Measurements from ENCODE around the gene VDR. TPM values are rescaled to one million over a fixed set of nuclear protein-coding genes. Genes with fewer than 3 reads are reported as not detected.

Gene VDR
- total RNA-seq, 6 experiments from 2014 or later: 8.4 to 14.8 (median 10.1) TPM

DNA sequence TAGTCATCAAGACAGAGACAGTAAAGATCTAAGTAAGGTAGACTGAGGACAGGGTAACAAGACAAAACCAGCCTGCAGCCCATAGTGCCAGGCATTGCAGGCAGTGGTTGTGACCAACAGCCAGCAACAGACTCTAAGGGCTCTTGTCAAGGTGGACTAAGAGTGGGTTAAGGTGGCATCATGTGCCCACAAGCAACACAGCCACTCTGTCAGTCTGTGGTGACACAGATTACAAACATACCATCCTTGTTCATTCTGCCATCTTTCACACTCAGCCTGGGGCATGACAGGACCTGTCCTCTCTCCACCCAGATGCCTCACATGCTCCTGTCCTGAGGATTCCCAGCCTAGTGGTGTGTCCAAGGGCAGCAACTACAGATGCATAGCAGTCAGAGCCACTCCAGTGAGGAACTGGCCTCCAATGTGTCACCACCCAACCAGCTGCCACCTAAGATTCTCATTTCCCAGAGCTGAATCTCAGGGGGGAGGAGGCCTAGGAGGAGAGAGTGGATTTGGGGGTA, 28.3 kb downstream of the VDR start:
- TF ChIP-seq, protein P1, sequence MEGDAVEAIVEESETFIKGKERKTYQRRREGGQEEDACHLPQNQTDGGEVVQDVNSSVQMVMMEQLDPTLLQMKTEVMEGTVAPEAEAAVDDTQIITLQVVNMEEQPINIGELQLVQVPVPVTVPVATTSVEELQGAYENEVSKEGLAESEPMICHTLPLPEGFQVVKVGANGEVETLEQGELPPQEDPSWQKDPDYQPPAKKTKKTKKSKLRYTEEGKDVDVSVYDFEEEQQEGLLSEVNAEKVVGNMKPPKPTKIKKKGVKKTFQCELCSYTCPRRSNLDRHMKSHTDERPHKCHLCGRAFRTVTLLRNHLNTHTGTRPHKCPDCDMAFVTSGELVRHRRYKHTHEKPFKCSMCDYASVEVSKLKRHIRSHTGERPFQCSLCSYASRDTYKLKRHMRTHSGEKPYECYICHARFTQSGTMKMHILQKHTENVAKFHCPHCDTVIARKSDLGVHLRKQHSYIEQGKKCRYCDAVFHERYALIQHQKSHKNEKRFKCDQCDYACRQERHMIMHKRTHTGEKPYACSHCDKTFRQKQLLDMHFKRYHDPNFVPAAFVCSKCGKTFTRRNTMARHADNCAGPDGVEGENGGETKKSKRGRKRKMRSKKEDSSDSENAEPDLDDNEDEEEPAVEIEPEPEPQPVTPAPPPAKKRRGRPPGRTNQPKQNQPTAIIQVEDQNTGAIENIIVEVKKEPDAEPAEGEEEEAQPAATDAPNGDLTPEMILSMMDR (IDR thresholded peaks at IDR 0.05): no peak
- H3K27ac Mint-ChIP-seq: peak overlapping the region; percentile 32; the same call in 1 of the 2 replicates

DNA sequence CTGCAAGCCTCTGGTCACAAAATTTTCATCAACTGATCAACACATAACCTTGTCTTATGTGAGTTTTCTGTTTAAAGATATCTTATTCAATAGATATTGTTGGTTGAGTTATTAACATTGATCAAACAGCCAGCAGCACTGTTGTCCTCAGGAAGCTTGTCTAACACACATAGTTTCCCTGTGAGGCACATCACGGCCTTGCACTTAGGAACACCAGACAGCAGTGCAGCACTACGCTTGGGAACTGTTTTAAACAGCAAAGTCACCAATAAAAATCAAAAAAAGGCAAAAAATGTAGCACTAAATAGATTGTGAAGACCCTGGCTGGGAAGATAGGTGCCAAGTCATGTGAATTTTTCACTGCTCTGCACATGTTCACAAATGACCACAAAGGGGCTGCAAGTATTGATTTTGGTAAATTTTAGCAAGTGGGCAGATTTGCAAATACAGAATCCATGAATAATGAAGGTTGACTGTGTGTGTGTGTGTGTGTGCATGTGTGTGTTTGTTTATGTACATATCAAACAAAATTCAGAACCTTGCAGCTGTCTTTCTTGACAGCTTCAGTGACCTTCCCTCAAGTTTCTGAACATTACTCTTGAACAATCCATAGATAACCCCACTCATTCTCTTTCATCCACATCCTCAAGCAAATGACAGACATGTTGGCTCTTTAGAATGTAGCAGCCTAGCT, 28.9 kb downstream of the VDR start:
- no peak overlapping the region for H3K27ac Mint-ChIP-seq
- peaks cover 43% of the 10 kb centered on the region for H3K4me1 Mint-ChIP-seq (ENCODE audit: low read depth)
- peaks cover 32% of the 10 kb centered on the region for H3K36me3 Mint-ChIP-seq (ENCODE audit: low read depth)
- no peak for DNase-seq
- no peak overlapping the region for H3K4me3 Mint-ChIP-seq
- H3K9me3 Mint-ChIP-seq: no peaks in the 10 kb centered on the region
- peaks cover 3% of the 10 kb centered on the region; the same call in 1 of the 2 replicates for H3K27me3 Mint-ChIP-seq (ENCODE audit: insufficient read depth)
- TF ChIP-seq, protein P1 (IDR thresholded peaks at IDR 0.05): no peak

More for the DNA sequence above, 28.3 kb downstream of the VDR start:
- Mint-ChIP-seq H3K4me1 (ENCODE audit: low read depth) (peaks cover 43% of the 10 kb centered on the region), H3K4me3 (no peak overlapping the region; the same call in 1 of the 2 replicates), H3K9me3 (no peaks in the 10 kb centered on the region), H3K27me3 (ENCODE audit: insufficient read depth) (peaks cover 3% of the 10 kb centered on the region; the same call in 1 of the 2 replicates), H3K36me3 (ENCODE audit: low read depth) (peaks cover 32% of the 10 kb centered on the region)
- DNase-seq: peak; percentile 50

DNA sequence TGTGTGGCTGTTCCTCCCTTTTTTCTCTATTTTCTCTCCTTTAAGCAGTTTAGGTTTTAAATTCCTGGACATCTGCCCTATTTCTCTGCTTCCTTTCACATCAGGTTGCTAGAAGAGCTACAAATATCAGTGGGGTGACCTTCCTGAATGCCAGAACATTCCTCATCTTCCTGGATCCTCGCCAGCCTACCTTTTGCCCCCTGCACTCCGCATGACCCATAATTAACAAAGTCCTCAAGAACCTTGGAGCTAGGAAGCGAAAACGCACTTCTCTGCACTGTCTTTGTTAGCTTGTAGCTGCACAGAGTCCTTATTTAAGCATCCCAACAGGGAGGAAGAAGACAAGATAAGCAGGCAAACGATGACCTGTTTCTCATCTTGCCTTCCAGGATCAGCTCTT, 30.5 kb downstream of the VDR start:
- Mint-ChIP-seq H3K9me3 (no peaks in the 10 kb centered on the region), H3K4me1 (ENCODE audit: low read depth) (peaks cover 46% of the 10 kb centered on the region), H3K27me3 (ENCODE audit: insufficient read depth) (peaks cover 3% of the 10 kb centered on the region; the same call in 1 of the 2 replicates), H3K4me3 (no peak overlapping the region), H3K27ac (no peak overlapping the region), H3K36me3 (ENCODE audit: low read depth) (peaks cover 26% of the 10 kb centered on the region)
- TF ChIP-seq, protein P1 (IDR thresholded peaks at IDR 0.05): no peak
- DNase-seq: no peak

DNA sequence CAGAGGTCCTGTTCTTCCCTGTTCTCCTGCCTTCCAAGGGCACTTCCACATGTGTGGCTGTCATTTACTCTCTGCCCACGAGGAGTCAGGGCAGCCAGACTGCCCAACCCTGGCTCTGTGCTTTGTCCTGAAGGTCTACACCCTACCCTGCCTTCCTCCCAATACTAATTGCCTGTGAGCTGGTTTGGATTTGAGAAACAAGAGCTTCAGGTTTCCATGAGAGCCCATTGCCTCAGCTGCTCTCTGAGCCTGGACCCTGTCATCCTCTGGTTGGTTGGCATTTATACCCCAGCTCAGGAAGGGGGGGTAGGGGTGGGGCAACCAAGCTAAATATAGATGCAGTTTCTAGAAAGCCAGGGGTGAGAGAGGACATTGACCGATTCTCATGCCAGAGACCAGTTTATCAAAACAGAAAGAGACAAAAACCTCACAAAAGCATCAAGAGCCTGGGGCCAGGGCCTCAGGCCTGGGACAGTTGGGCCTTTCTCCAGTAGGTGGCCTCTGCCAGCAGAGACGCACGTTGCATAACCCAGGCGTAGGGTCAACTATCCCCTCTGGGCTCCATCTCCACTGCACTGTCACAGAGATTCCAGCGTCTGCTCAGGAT, 34.5 kb downstream of the VDR start:
- TF ChIP-seq, protein P1 (IDR thresholded peaks at IDR 0.05): peak; percentile 75
- H3K27me3 Mint-ChIP-seq (ENCODE audit: insufficient read depth): no peaks in the 10 kb centered on the region
- H3K36me3 Mint-ChIP-seq (ENCODE audit: low read depth): no peaks in the 10 kb centered on the region
- H3K4me3 Mint-ChIP-seq: 0 out of 2 replicates have a peak overlapping the region, but pooled peaks have one; percentile 23
- H3K9me3 Mint-ChIP-seq: no peaks in the 10 kb centered on the region
- peak; percentile 46 for DNase-seq
- H3K27ac Mint-ChIP-seq: peak overlapping the region; percentile 63
- peaks cover 34% of the 10 kb centered on the region for H3K4me1 Mint-ChIP-seq (ENCODE audit: low read depth)

DNA sequence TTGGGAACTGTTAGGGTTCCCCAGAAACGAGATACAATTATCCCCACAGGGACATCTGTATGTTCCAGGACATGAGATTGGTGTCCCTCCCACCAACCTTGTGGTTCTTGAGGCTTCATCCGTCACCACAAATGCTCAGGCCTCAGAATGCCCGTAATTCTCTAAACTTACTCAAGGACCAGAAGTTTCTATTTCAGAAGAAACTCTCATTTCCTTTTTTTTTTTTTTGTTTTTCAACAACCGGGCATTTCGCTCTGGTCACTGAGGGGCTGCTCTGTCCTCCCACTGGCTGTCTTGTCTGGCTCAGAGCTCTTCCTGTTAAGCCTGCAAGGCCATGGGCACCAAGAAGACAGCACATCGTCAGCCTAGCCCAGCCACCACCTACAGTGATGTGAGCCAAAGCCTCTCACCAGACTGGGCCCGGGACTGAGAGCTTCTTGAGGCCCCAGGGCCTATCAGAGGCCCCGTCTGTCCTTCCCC, 36.2 kb downstream of the VDR start:
- Mint-ChIP-seq H3K27me3 (ENCODE audit: insufficient read depth) (no peaks in the 10 kb centered on the region), H3K4me3 (no peak overlapping the region), H3K27ac (no peak overlapping the region), H3K4me1 (ENCODE audit: low read depth) (peaks cover 32% of the 10 kb centered on the region), H3K36me3 (ENCODE audit: low read depth) (no peaks in the 10 kb centered on the region), H3K9me3 (no peaks in the 10 kb centered on the region)
- DNase-seq: no peak
- TF ChIP-seq, protein P1 (IDR thresholded peaks at IDR 0.05): no peak
